Sigmoid colon (tissue), 7 donors: Measurements from ENCODE around the gene TMEM174. TPM values are rescaled to one million over a fixed set of nuclear protein-coding genes. Genes with fewer than 3 reads are reported as not detected.

Source experiments
- DNase-seq: peaks from one replicate; pipeline ENCODE4 v3.0.0-alpha.2; 2019
- H3K27ac ChIP-seq, 4 donors: fragments of 200-600 bp; sonication (generic); one replicate each; pipeline ENCODE4 v1.5.1; 2016 to 2019; ENCODE audit warnings: mild to moderate bottlenecking in 1 of 4
- H3K27me3 ChIP-seq, 3 donors: fragments of 200-600 bp; sonication (generic); one replicate each; pipeline ENCODE4 v1.5.1; 2019; ENCODE audit warnings: mild to moderate bottlenecking in 1 of 3
- H3K36me3 ChIP-seq, 4 donors: fragments of 200-600 bp; sonication (generic); one replicate each; pipeline ENCODE4 v1.5.1; 2016 to 2019
- H3K4me1 ChIP-seq, 4 donors: fragments of 200-600 bp; sonication (generic); one replicate each; pipeline ENCODE4 v1.5.1; 2017 to 2019
- H3K4me3 ChIP-seq, 4 donors: fragments of 200-600 bp; sonication (generic); one replicate each; pipeline ENCODE4 v1.5.1; 2017 to 2019; ENCODE audit warnings: mild to moderate bottlenecking in 2 of 4, moderate library complexity in 1 of 4
- H3K9me3 ChIP-seq, 4 donors: fragments of 200-600 bp in 3 of 4; sonication (generic) in 3 of 4; one replicate each; pipeline versions ENCODE4 v1.5.1 to v1.6.1; 2013 to 2019
- CTCF ChIP-seq, 4 experiments: fragments of 450-650 bp in 3 of 4; fragments of 200-600 bp in 1 of 4; IDR thresholded peaks; one replicate each; pipeline ENCODE4 v1.5.1; 2016 to 2019; ENCODE audit warnings: antibody characterized with exemption in 4 of 4, mild to moderate bottlenecking in 3 of 4, moderate library complexity in 2 of 4
- EP300 ChIP-seq, 4 donors: sonication (generic); formaldehyde crosslinking; IDR thresholded peaks; one replicate each; pipeline ENCODE4 v1.6.1; 2017; ENCODE audit warnings: antibody characterized with exemption in 4 of 4
- POLR2A ChIP-seq, 2 donors: fragments of 450-650 bp; IDR thresholded peaks; one replicate each; pipeline ENCODE4 v1.6.1; 2016; ENCODE audit warnings: antibody characterized with exemption in 2 of 2, mild to moderate bottlenecking in 2 of 2, moderate library complexity in 2 of 2
- POLR2AphosphoS5 ChIP-seq, 4 donors: sonication (generic); formaldehyde crosslinking; IDR thresholded peaks; one replicate each; pipeline ENCODE4 v1.6.1; 2017; ENCODE audit warnings: antibody characterized with exemption in 4 of 4
- whole genome bisulfite sequencing, 2 donors: extraction: QIAGEN DNeasy Blood & Tissue Kit; methylation state at CpG; one replicate each; pipeline ENCODE4 v1.1.7; 2013; 5-methylcytosine and 5-hydroxymethylcytosine counted together
- intact Hi-C: fragments of 100-400 bp; cut with DNase I; formaldehyde crosslinking; loops from one replicate; pipeline ENCODE4 v1.15.1; 2023
- polyA plus RNA-seq, 3 donors: library from polyadenylated mRNA; stranded (reverse); fragments of 200-250 nt; gene quantifications; one replicate each; pipeline ENCODE4 v1.2.3, GENCODE V29; 2013
- total RNA-seq, 4 donors: library from RNA; depleted of rRNA; stranded (reverse); fragments of >200 nt; gene quantifications; one replicate each; pipeline ENCODE4 v1.1.0, GENCODE V29; 2016
- donor health status: healthy with polysubstance abuse.
- donor health status: Bipolar disorder and iron deficiency.
- donor health status: healthy.

The TMEM174 gene
- total RNA-seq (not detected), polyA plus RNA-seq (not detected)

GRCh38 chr5:73172951-73173350 is at the start of gene TMEM174:
Gene TMEM174 (plus strand): TSS chr5:73173193. CDS start chr5:73173244, 51 bp downstream.
- Histone ChIP-seq H3K36me3 (no peaks in the 10 kb centered on the region), H3K27ac (no peak within 1 kb of the TSS), H3K4me1 (no peaks in the 10 kb centered on the region), H3K4me3 (no peak within 1 kb of the TSS), H3K9me3 (no peaks in the 10 kb centered on the region), H3K27me3 (no peaks in the 10 kb centered on the region)
- WGBS, 2 donors, result 95 to 97% methylated on average over 5 of the region's 5 CpGs
- DNase-seq, result no peak
- TF ChIP-seq POLR2AphosphoS5 (IDR thresholded peaks at IDR 0.05) (no peak), EP300 (IDR thresholded peaks at IDR 0.05) (no peak), CTCF (IDR thresholded peaks at IDR 0.05) (no peak), POLR2A (IDR thresholded peaks at IDR 0.05) (no peak)
- intact Hi-C loops, result no loop called here

- intact Hi-C loops, result no loop called here
- Histone ChIP-seq H3K36me3 (no peaks in the 10 kb centered on the region), H3K9me3 (no peaks in the 10 kb centered on the region), H3K27me3 (peaks cover 4 to 37% (median 25%) of the 10 kb centered on the region in 3 donors), H3K27ac (no peak overlapping the region), H3K4me1 (peaks cover 0 to 8% (median 7%) of the 10 kb centered on the region in 4 donors), H3K4me3 (no peak overlapping the region)
- WGBS, 2 donors, result 44 to 66% methylated on average over 4 of the region's 4 CpGs
- DNase-seq, result no peak
- TF ChIP-seq EP300 (IDR thresholded peaks at IDR 0.05) (no peak), POLR2AphosphoS5 (IDR thresholded peaks at IDR 0.05) (no peak), POLR2A (IDR thresholded peaks at IDR 0.05) (no peak), CTCF (IDR thresholded peaks at IDR 0.05) (no peak)
Observed at GRCh38 chr5:73125289-73125688, 47.7 kb upstream of the TMEM174 start.

- Histone ChIP-seq H3K9me3 (no peaks in the 10 kb centered on the region), H3K36me3 (no peaks in the 10 kb centered on the region), H3K27ac (no peak overlapping the region), H3K4me1 (no peaks in the 10 kb centered on the region), H3K4me3 (no peak overlapping the region), H3K27me3 (peaks cover 3 to 26% (median 17%) of the 10 kb centered on the region in 3 donors)
- TF ChIP-seq CTCF (IDR thresholded peaks at IDR 0.05), result no peak
- no peak for TF ChIP-seq EP300 (IDR thresholded peaks at IDR 0.05)
- no peak for TF ChIP-seq POLR2A (IDR thresholded peaks at IDR 0.05)
- TF ChIP-seq POLR2AphosphoS5 (IDR thresholded peaks at IDR 0.05), result no peak
- DNase-seq, result no peak
- intact Hi-C loops, result no loop called here
- WGBS, 2 donors, result 76 to 85% methylated on average over 4 of the region's 4 CpGs
Observed at GRCh38 chr5:73126381-73126780, 46.6 kb upstream of the TMEM174 start.

- Histone ChIP-seq H3K36me3 (no peaks in the 10 kb centered on the region), H3K27me3 (peaks cover 3 to 20% (median 11%) of the 10 kb centered on the region in 3 donors), H3K9me3 (no peaks in the 10 kb centered on the region), H3K4me1 (no peaks in the 10 kb centered on the region), H3K4me3 (no peak overlapping the region), H3K27ac (no peak overlapping the region)
- WGBS, 2 donors, result 65 to 70% methylated on average over 1 of the region's 1 CpG
- intact Hi-C loops, result no loop called here
- TF ChIP-seq CTCF (IDR thresholded peaks at IDR 0.05), result no peak
- TF ChIP-seq POLR2AphosphoS5 (IDR thresholded peaks at IDR 0.05), result no peak
- DNase-seq, result no peak
Observed at GRCh38 chr5:73126957-73127356, 46.0 kb upstream of the TMEM174 start.

- DNase-seq, result no peak
- Histone ChIP-seq H3K9me3 (no peaks in the 10 kb centered on the region), H3K4me1 (no peaks in the 10 kb centered on the region), H3K27ac (no peak overlapping the region), H3K27me3 (peaks cover 0 to 3% (median 0%) of the 10 kb centered on the region in 3 donors), H3K4me3 (no peak overlapping the region), H3K36me3 (no peaks in the 10 kb centered on the region)
- TF ChIP-seq POLR2AphosphoS5 (IDR thresholded peaks at IDR 0.05), result no peak
- intact Hi-C loops, result no loop called here
- WGBS, 2 donors, result 36 to 75% methylated on average over 5 of the region's 5 CpGs
Observed at GRCh38 chr5:73129143-73129542, 43.9 kb upstream of the TMEM174 start.
